Measurements from ENCODE around the gene FRS2. TPM values are rescaled to one million over a fixed set of nuclear protein-coding genes. Genes with fewer than 3 reads are reported as not detected.

Gene FRS2
- total and polyA plus RNA-seq, 9 of the 15 experiments (the other 6 are each of a cell fraction or from before 2014, with no cell fraction given): 1.0 to 9.1 (median 6.0) TPM

- no peak overlapping the region for H3K4me3 ChIP-seq
- ChIA-PET CTCF (ENCODE audit: low intra/inter-chr PET ratio) (no interaction called here), POLR2A (no interaction called here)
- in situ Hi-C loops (cut with MboI) (no loop called here), intact Hi-C loops (cut with micrococcal nuclease) (no loop called here)
- H3K9me1 ChIP-seq (ENCODE audit: control insufficient read depth, insufficient read depth, low read length): no peaks in the 10 kb centered on the region
- 65% methylated on average over 9 of the region's 11 CpGs for WGBS (ENCODE audit: insufficient coverage, low coverage, missing lambda C conversion rate)
- no peaks in the 10 kb centered on the region for H4K20me1 ChIP-seq (replicated peaks; ENCODE audit: control insufficient read depth, insufficient read depth, low read length)
- no peak overlapping the region; a peak in 1 of 4 replicates for H3K9ac ChIP-seq (ENCODE audit: insufficient read depth in 1 of 2, low read depth in 2 of 2, low read length in 2 of 2)
- no peak for FAIRE-seq
- H3K4me1 ChIP-seq (replicated peaks in 1 of 2; ENCODE audit: control insufficient read depth in 2 of 2, insufficient read depth in 2 of 2, low read length in 2 of 2): peaks cover 3 to 8% of the 10 kb centered on the region in 2 experiments; a peak in 3 of 5 replicates
- no peak overlapping the region for H2AFZ ChIP-seq (ENCODE audit: low read depth, low read length)
- H3K4me2 ChIP-seq (ENCODE audit: insufficient read depth, low read length): no peak overlapping the region
- no TSS peak for BruUV-seq (replicated peaks)
- peaks cover 63% of the 10 kb centered on the region for H3K79me2 ChIP-seq (ENCODE audit: control insufficient read depth, insufficient read depth, low read length)
- DNase-seq (ENCODE audit: extremely low read depth in 1 of 4, low spot score in 3 of 4): no peak
- no peak overlapping the region for H3K27ac ChIP-seq (ENCODE audit: extremely low read depth, low read depth, low read length)
- H3K27me3 ChIP-seq (ENCODE audit: control insufficient read depth in 2 of 2, insufficient read depth in 2 of 2, low read length in 2 of 2): no peaks in the 10 kb centered on the region
- H3K9me3 ChIP-seq (replicated peaks; ENCODE audit: control insufficient read depth, insufficient read depth, low read depth, low read length): no peaks in the 10 kb centered on the region
- H3K36me3 ChIP-seq (ENCODE audit: control insufficient read depth, insufficient read depth, low read length): no peaks in the 10 kb centered on the region
- ATAC-seq: no peak
- TF ChIP-seq CC2D1A (IDR thresholded peaks at IDR 0.05) (no peak), MEIS2 (IDR thresholded peaks at IDR 0.05; ENCODE audit: partially characterized antibody) (no peak), C11orf30 (IDR thresholded peaks at IDR 0.05; ENCODE audit: low read depth) (no peak), FOXK1 (CRISPR knock-in tag; IDR thresholded peaks at IDR 0.05; ENCODE audit: borderline replicate concordance) (no peak), ETV6 (IDR thresholded peaks at IDR 0.05; ENCODE audit: borderline replicate concordance in 1 of 2, low read depth in 2 of 2, low read length in 1 of 2) (no peak), ETV6 (CRISPR knock-in tag; IDR thresholded peaks at IDR 0.05; ENCODE audit: borderline replicate concordance) (no peak), ZNF778 (CRISPR knock-in tag; IDR thresholded peaks at IDR 0.05) (no peak), LCOR (CRISPR knock-in tag; IDR thresholded peaks at IDR 0.05) (no peak), RFX5 (IDR thresholded peaks at IDR 0.05; ENCODE audit: low read depth, low read length) (no peak), POLR2B (IDR thresholded peaks at IDR 0.05; ENCODE audit: low read depth, partially characterized antibody) (no peak), SNRNP70 (optimal IDR thresholded peaks at IDR 0.05; ENCODE audit: low read depth, low read length) (no peak), ZFP36 (IDR thresholded peaks at IDR 0.05; ENCODE audit: low read depth, low read length, partially characterized antibody) (no peak), EP400 (IDR thresholded peaks at IDR 0.05) (no peak), JUNB (CRISPR knock-in tag; conservative IDR thresholded peaks at IDR 0.05) (no peak), MIER1 (IDR thresholded peaks at IDR 0.05; ENCODE audit: low read depth) (no peak), CTCFL (IDR thresholded peaks at IDR 0.05; ENCODE audit: borderline replicate concordance, insufficient read depth, low read depth, low read length, poor library complexity, severe bottlenecking) (no peak), CTCF (IDR thresholded peaks at IDR 0.05 in 2 of 3, conservative IDR thresholded peaks at IDR 0.05 in 1 of 3; ENCODE audit: insufficient read depth in 2 of 3, low read depth in 1 of 3, low read length in 3 of 3) (no peak), ARID2 (IDR thresholded peaks at IDR 0.05) (no peak)
Measured at GRCh38 chr12:69523433-69524330, 53.5 kb downstream of the FRS2 start.

All from K562 (cell line).